PC-9 (cell line): Measurements from ENCODE around the gene DOHH. TPM values are rescaled to one million over a fixed set of nuclear protein-coding genes. Genes with fewer than 3 reads are reported as not detected.

Source experiments
- BruUV-seq: library from RNA; stranded (reverse); fragments of 400-500 nt; replicated peaks from 2 replicates; lab custom pipeline; 2021; lab: Mats Ljungman, UMichigan
- CTCF ChIA-PET: fragments of 300-600 bp; sonication (Branson Sonifier 250); formaldehyde crosslinking; loops from one replicate; lab custom pipeline; 2022; ENCODE audit warnings: antibody characterized with exemption; lab: Charles Lee
- POLR2A ChIA-PET: fragments of 300-600 bp; sonication (Branson Sonifier 250); formaldehyde crosslinking; loops from one replicate; lab custom pipeline; 2022; ENCODE audit warnings: antibody characterized with exemption; ENCODE audit not compliant: unreplicated experiment; lab: Charles Lee
- DNase-seq, 2 experiments: peaks; one replicate each; pipeline versions ENCODE4 v3.0.0 to v3.0.0-alpha.2; 2015 to 2022; ENCODE audit warnings: mixed read lengths in 1 of 2
- H2AFZ ChIP-seq: fragments of 200-600 bp; sonication (generic); 2 replicates; pipeline ENCODE4 v1.8.1; 2017; ENCODE audit warnings: antibody characterized with exemption
- H3F3A ChIP-seq: fragments of 200-600 bp; sonication (generic); 2 replicates; pipeline ENCODE4 v1.8.1; 2017; ENCODE audit warnings: antibody characterized with exemption, mild to moderate bottlenecking, low read depth; ENCODE audit not compliant: insufficient read depth
- H3K27ac ChIP-seq: fragments of 200-600 bp; sonication (generic); 2 replicates; pipeline ENCODE4 v1.6.1; 2016; ENCODE audit warnings: mixed run types
- H3K27me3 ChIP-seq: fragments of 200-600 bp; sonication (generic); 2 replicates; pipeline ENCODE4 v1.6.1; 2016; ENCODE audit warnings: low read depth, mixed run types; ENCODE audit not compliant: insufficient read depth
- H3K36me3 ChIP-seq: fragments of 200-600 bp; sonication (generic); 2 replicates; pipeline ENCODE4 v1.6.1; 2016; ENCODE audit warnings: low read depth, mixed run types
- H3K4me1 ChIP-seq: fragments of 200-600 bp; sonication (generic); replicated peaks from 2 replicates; pipeline ENCODE4 v1.6.1; 2016; ENCODE audit warnings: mixed run types; ENCODE audit not compliant: insufficient read depth
- H3K4me2 ChIP-seq: fragments of 200-600 bp; sonication (generic); 2 replicates; pipeline ENCODE4 v1.6.1; 2017; ENCODE audit warnings: mixed run types
- H3K4me3 ChIP-seq: fragments of 200-600 bp; sonication (generic); 2 replicates; pipeline ENCODE4 v1.6.1; 2016; ENCODE audit warnings: mixed run types
- H3K79me2 ChIP-seq: fragments of 200-600 bp; sonication (generic); 2 replicates; pipeline ENCODE4 v1.6.1; 2017; ENCODE audit warnings: low read depth, mixed run types
- H3K9me2 ChIP-seq: fragments of 200-600 bp; sonication (generic); 2 replicates; pipeline ENCODE4 v1.8.1; 2017; ENCODE audit warnings: mild to moderate bottlenecking; ENCODE audit not compliant: insufficient read depth
- H3K9me3 ChIP-seq: fragments of 200-600 bp; sonication (generic); 2 replicates; pipeline ENCODE4 v1.8.1; 2016; ENCODE audit warnings: low read depth; ENCODE audit not compliant: insufficient read depth
- H4K20me1 ChIP-seq: fragments of 200-600 bp; sonication (generic); 2 replicates; pipeline ENCODE4 v1.8.1; 2017; ENCODE audit not compliant: insufficient read depth
- EZH2 ChIP-seq: fragments of 200-600 bp; sonication (generic); IDR thresholded peaks from 2 replicates; pipeline ENCODE4 v1.8.0; 2017; ENCODE audit warnings: antibody characterized with exemption, low read depth
- intact Hi-C: fragments of 100-400 bp; cut with micrococcal nuclease; formaldehyde crosslinking; loops from one replicate; pipeline ENCODE4 v1.10.0; 2022; ENCODE audit not compliant: unreplicated experiment
- total RNA-seq: library from RNA; stranded (reverse); gene quantifications from 2 replicates; pipeline ENCODE4 v1.2.3, GENCODE V29; 2021
- TF ChIP-seq, protein P1 (sequence below): fragments of 200-600 bp; sonication (generic); conservative IDR thresholded peaks from 2 replicates; pipeline ENCODE4 v1.6.1; 2017; ENCODE audit warnings: mixed run types, antibody characterized with exemption, mild to moderate bottlenecking, moderate library complexity

The DOHH gene
- total RNA-seq, 1 experiment from 2014 or later: 7.7 TPM

- Histone ChIP-seq H3K4me1 (no peaks in the 10 kb centered on the region), H3F3A (no peaks in the 10 kb centered on the region; the same call in 1 of the 2 replicates), H3K9me3 (no peaks in the 10 kb centered on the region), H3K4me2 (no peak overlapping the region), H3K36me3 (no peaks in the 10 kb centered on the region), H3K27me3 (no peaks in the 10 kb centered on the region), H3K27ac (no peak overlapping the region), H3K4me3 (no peak overlapping the region), H2AFZ (no peak overlapping the region), H3K9me2 (no peaks in the 10 kb centered on the region), H3K79me2 (peaks cover 6% of the 10 kb centered on the region), H4K20me1 (no peaks in the 10 kb centered on the region)
- TF ChIP-seq EZH2: no peak
- TF ChIP-seq, protein P1, sequence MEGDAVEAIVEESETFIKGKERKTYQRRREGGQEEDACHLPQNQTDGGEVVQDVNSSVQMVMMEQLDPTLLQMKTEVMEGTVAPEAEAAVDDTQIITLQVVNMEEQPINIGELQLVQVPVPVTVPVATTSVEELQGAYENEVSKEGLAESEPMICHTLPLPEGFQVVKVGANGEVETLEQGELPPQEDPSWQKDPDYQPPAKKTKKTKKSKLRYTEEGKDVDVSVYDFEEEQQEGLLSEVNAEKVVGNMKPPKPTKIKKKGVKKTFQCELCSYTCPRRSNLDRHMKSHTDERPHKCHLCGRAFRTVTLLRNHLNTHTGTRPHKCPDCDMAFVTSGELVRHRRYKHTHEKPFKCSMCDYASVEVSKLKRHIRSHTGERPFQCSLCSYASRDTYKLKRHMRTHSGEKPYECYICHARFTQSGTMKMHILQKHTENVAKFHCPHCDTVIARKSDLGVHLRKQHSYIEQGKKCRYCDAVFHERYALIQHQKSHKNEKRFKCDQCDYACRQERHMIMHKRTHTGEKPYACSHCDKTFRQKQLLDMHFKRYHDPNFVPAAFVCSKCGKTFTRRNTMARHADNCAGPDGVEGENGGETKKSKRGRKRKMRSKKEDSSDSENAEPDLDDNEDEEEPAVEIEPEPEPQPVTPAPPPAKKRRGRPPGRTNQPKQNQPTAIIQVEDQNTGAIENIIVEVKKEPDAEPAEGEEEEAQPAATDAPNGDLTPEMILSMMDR: no peak
- ChIA-PET POLR2A (no interaction called here), CTCF (no interaction called here)
- intact Hi-C loops: no loop called here
- no TSS peak for BruUV-seq
- DNase-seq: no peak
These were observed 6.8 kb downstream of the DOHH start for GRCh38 chr19:3493651-3494050.

DNA sequence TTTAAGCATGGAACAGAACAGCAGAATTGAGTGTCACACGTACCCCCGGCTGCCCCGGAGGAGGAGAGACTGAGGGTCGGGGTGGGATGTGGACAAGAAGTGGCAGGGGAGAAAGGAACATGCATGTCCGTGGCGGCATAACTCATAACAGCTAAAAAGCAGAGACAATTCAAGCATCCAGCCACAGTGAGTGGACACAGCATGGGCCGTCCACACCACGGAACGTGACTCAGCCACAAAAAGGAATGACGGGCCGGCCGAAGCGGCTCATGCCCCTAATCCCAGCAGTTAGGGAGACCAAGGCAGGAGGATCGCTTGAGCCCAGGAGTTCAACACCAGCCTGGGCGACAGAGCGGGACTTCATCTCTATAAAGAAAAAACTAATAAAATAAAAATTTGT lies 7.6 kb downstream of the DOHH start:
- H3K27ac ChIP-seq: no peak overlapping the region
- intact Hi-C loops: no loop called here
- no TSS peak for BruUV-seq
- no peaks in the 10 kb centered on the region for H3K36me3 ChIP-seq
- TF ChIP-seq, protein P1: no peak
- TF ChIP-seq EZH2: no peak
- H3K9me2 ChIP-seq: no peaks in the 10 kb centered on the region
- ChIA-PET POLR2A (no interaction called here), CTCF (no interaction called here)
- no peak overlapping the region for H2AFZ ChIP-seq
- no peaks in the 10 kb centered on the region for H4K20me1 ChIP-seq
- no peak overlapping the region for H3K4me3 ChIP-seq
- no peaks in the 10 kb centered on the region for H3K27me3 ChIP-seq
- H3F3A ChIP-seq: no peaks in the 10 kb centered on the region; the same call in 1 of the 2 replicates
- DNase-seq: no peak
- H3K79me2 ChIP-seq: peaks cover 1% of the 10 kb centered on the region; the same call in 1 of the 2 replicates
- H3K4me2 ChIP-seq: no peak overlapping the region
- H3K9me3 ChIP-seq: no peaks in the 10 kb centered on the region
- H3K4me1 ChIP-seq: no peaks in the 10 kb centered on the region

GRCh38 chr19:3492131-3492839 lies 8.2 kb downstream of the DOHH start:
- CTCF ChIA-PET: no interaction called here
- BruUV-seq: no TSS peak

More at GRCh38 chr19:3492131-3492839, 8.2 kb downstream of the DOHH start:
- H3K4me3 ChIP-seq: no peak overlapping the region
- H3K4me2 ChIP-seq: no peak overlapping the region
- no peaks in the 10 kb centered on the region for H3K9me2 ChIP-seq
- DNase-seq: no peak
- H4K20me1 ChIP-seq: no peaks in the 10 kb centered on the region
- H3K9me3 ChIP-seq: no peaks in the 10 kb centered on the region
- no peak overlapping the region for H2AFZ ChIP-seq
- no peak overlapping the region for H3K27ac ChIP-seq
- intact Hi-C loops: no loop called here
- no peaks in the 10 kb centered on the region for H3K36me3 ChIP-seq
- H3K4me1 ChIP-seq: no peaks in the 10 kb centered on the region
- H3K27me3 ChIP-seq: no peaks in the 10 kb centered on the region
- no peaks in the 10 kb centered on the region; the same call in 1 of the 2 replicates for H3F3A ChIP-seq
- TF ChIP-seq EZH2: no peak
- POLR2A ChIA-PET: no interaction called here
- no peaks in the 10 kb centered on the region for H3K79me2 ChIP-seq
